Epithelial cell of esophagus (primary cell): ENCODE data around the gene GRPEL1.

Experiments used
- DNase-seq: peaks from one replicate; pipeline ENCODE4 v3.0.0; 2010; ENCODE audit warnings: low read depth
- H3K4me3 ChIP-seq: 2 replicates; pipeline ENCODE4 v1.5.1; 2011; ENCODE audit warnings: mild to moderate bottlenecking, low read length, control low read depth
- CTCF ChIP-seq: IDR thresholded peaks from 2 replicates; pipeline ENCODE4 v1.5.1; 2011; ENCODE audit warnings: low read depth, mild to moderate bottlenecking, low read length, control low read depth, inconsistent platforms; ENCODE audit not compliant: insufficient read depth; ENCODE audit errors: missing control alignments

GRPEL1 gene

GRCh38 chr4:7018281-7018680 is 49.6 kb downstream of the GRPEL1 start:
- no peak for TF ChIP-seq CTCF
- no peak overlapping the region for H3K4me3 ChIP-seq
- DNase-seq: no peak

GRCh38 chr4:7017446-7018048 is 50.3 kb downstream of the GRPEL1 start:
- no peak for TF ChIP-seq CTCF
- DNase-seq: no peak

GRCh38 chr4:7016512-7016911 is 51.4 kb downstream of the GRPEL1 start:
- no peak overlapping the region for H3K4me3 ChIP-seq
- no peak for TF ChIP-seq CTCF
- DNase-seq: no peak

More at GRCh38 chr4:7017446-7018048, 50.3 kb downstream of the GRPEL1 start:
- H3K4me3 ChIP-seq: no peak overlapping the region

GRCh38 chr4:7016086-7016485 is 51.8 kb downstream of the GRPEL1 start:
- no peak for DNase-seq
- no peak for TF ChIP-seq CTCF
- no peak overlapping the region for H3K4me3 ChIP-seq

GRCh38 chr4:7015383-7016035 is 52.4 kb downstream of the GRPEL1 start:
- H3K4me3 ChIP-seq: no peak overlapping the region
- no peak for DNase-seq
- TF ChIP-seq CTCF: no peak

- H3K4me3 ChIP-seq: no peak overlapping the region
- no peak for TF ChIP-seq CTCF
- DNase-seq: no peak
Measured at GRCh38 chr4:7014815-7015214, 53.0 kb downstream of the GRPEL1 start.

- DNase-seq: no peak
- TF ChIP-seq CTCF: no peak
- H3K4me3 ChIP-seq: no peak overlapping the region
Measured at GRCh38 chr4:7013175-7013574, 54.7 kb downstream of the GRPEL1 start.
